HG02981 (cell line): ENCODE measurements around the gene ETNK2.

Experiments
- ATAC-seq: cut with Tn5 transposase; IDR thresholded peaks from one replicate; pipeline ENCODE4 v1.9.1; 2021; ENCODE audit warnings: mild to moderate bottlenecking, moderate library complexity; ENCODE audit not compliant: unreplicated experiment

ETNK2 gene

GRCh38 chr1:204085876-204086275, 66.0 kb downstream of the ETNK2 start:
- no peak for ATAC-seq

GRCh38 chr1:204084247-204084772, 67.5 kb downstream of the ETNK2 start:
- no peak for ATAC-seq

GRCh38 chr1:204083491-204083890, 68.4 kb downstream of the ETNK2 start:
- ATAC-seq: no peak

GRCh38 chr1:204081791-204082513, 69.9 kb downstream of the ETNK2 start:
- no peak for ATAC-seq

GRCh38 chr1:204081164-204081790, 70.6 kb downstream of the ETNK2 start:
- no peak for ATAC-seq
